ENCODE measurements around the gene EXOC8.

EXOC8 gene

DNA sequence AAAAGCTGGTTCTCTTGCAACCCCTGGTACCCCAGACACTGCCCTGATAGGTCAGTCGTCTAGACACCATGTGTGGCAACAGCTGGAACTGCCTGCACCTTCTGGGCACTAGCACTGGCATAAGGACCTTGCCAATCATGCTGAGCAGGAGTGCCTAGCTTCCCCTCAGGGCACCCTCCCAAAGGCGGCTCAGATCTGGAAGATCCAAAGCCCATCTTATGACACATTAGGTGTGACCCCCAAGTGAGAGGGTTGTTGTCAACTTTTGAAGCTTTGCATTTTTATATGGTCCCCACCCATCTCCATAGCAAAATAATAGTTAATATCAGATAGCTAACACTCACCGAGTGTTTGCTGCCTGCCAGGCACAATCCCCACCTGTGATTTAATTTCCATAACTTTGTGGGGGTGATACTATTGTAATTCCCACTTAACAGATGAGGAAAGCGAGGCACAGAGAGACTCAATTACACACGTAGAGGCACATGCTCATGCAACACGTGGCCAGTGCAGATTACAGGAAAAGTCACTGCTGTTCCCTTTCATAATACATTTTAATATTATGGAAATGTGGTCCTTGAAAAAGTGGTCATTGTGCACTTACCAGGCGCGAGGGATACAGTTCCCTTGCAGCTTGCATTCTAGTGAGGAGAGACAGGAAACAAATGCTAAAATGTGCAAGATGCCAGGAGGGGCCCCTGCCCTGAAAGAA, 25.8 kb downstream of the EXOC8 start:
- no peak for DNase-seq

- no peak for DNase-seq
These were observed 27.2 kb downstream of the EXOC8 start for GRCh38 chr1:231310391-231310934.

DNA sequence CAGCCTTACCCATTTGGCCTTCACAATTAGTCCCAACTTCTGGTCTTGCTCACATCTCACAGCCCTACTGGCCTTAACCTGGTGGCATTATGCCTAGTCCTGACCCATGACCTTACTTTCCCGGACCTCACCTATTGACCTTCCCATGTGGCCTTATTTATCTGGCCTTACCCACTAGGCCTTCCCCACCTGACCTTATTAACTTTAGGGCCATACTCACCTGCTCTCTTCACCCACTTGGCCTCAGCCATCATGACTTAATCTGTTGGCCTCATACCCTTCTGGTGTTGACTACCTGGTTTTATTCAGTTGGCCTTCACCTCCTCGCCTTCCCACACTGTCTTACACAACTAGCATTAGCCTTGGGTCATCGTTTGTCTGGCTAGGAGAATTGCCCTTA, 35.7 kb downstream of the EXOC8 start:
- no peak for DNase-seq

DNA sequence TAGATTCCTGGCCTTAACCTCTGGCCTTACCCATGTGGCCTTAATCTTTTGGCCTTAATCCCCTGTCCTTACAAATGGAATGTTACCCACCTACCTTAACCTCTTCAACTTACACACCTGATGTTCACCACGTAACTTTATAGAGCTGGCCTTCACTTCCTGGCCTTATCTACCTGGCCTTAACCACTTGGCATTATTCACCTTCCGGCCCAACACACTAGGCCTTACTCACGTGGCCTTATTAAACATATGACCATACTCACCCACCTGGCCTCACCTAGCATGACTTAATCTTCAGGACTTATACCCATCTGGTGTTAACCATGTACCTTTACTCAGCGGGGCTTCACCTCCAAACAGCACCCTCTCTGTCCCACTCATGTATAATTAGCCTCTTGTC, 41.7 kb downstream of the EXOC8 start:
- DNase-seq = no peak

DNA sequence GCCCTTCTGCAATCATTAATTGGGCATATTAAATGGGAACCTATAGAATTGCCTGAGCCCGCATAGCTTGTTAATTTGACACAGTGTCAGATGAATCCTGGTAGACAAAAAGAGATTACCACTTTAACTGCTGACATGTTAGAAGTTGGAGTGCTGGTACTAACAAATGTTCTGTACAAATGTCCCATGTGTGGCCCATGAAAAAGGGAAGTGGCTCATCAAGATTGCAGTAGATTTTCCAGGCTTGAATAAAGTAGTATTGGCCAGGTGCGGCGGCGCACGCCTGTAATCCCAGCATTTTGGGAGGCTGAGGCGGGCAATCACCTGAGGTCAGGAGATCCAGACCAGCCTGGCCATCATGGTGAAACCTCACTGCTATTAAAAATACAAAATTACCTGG, 51.0 kb downstream of the EXOC8 start:
- no peak for DNase-seq

DNA sequence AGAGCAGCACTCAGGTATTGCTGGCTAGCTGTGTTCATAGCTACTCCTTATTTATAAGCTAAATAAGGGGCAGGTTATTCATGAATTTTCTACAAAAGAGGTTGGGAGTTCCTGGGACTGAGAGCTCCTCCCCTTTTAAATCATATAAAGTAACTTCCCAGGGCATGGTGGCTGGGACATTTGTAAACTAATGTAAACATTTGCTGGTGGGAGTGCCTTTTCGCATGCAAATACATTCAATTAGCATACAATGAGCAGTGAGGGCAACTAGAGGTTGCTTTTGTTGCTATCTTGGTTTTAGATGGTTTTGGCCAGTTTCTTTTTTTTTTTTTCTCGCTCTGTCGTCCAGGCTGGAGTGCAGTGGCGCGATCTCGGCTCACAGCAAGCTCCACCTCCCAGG, 53.2 kb downstream of the EXOC8 start:
- no peak for DNase-seq

All from activated effector memory CD4-positive, alpha-beta T cell treated with anti-CD3 and anti-CD28 coated beads, Interleukin-2, amount 50 U/mL, for 16 hours (primary cell).